ENCODE data around the gene HINFP. TPM values are rescaled to one million over a fixed set of nuclear protein-coding genes. Genes with fewer than 3 reads are reported as not detected.
A peak's percentile ranks its signal among the peaks of the same experiment; 100 is the strongest.

The HINFP gene
- total RNA-seq, 1 donor from 2014 or later: 38.5 TPM

DNA sequence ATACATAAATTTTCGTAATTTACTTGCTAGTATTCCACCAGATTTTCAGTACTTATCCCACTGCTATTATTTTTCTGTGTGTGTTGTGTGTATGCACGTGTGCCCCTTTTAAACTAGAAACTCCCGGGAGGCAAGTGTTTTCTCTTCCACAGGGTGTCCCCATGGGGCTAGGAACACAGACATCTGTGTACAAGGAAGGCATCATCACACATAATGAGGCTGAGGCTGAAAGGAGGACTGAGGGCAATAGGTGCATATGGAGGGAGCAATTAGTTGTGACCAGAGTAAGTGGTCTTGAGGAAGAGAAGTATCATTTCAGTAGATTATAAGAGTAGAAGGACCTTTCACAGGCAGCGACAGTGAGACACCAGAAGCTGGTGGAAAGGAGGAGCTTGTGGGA lies 17.6 kb upstream of the HINFP start:
- no peak for DNase-seq (ENCODE audit: low read depth, low spot score)
- peaks cover 51% of the 10 kb centered on the region for H3K4me1 Mint-ChIP-seq
- TF ChIP-seq, protein P1, sequence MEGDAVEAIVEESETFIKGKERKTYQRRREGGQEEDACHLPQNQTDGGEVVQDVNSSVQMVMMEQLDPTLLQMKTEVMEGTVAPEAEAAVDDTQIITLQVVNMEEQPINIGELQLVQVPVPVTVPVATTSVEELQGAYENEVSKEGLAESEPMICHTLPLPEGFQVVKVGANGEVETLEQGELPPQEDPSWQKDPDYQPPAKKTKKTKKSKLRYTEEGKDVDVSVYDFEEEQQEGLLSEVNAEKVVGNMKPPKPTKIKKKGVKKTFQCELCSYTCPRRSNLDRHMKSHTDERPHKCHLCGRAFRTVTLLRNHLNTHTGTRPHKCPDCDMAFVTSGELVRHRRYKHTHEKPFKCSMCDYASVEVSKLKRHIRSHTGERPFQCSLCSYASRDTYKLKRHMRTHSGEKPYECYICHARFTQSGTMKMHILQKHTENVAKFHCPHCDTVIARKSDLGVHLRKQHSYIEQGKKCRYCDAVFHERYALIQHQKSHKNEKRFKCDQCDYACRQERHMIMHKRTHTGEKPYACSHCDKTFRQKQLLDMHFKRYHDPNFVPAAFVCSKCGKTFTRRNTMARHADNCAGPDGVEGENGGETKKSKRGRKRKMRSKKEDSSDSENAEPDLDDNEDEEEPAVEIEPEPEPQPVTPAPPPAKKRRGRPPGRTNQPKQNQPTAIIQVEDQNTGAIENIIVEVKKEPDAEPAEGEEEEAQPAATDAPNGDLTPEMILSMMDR (conservative IDR thresholded peaks at IDR 0.05): no peak
- no peaks in the 10 kb centered on the region for H3K9me3 Mint-ChIP-seq
- no peaks in the 10 kb centered on the region for H3K36me3 Mint-ChIP-seq (ENCODE audit: low read depth)
- peak overlapping the region; percentile 90 for H3K4me3 Mint-ChIP-seq
- H3K27ac Mint-ChIP-seq (ENCODE audit: unreplicated experiment): peak overlapping the region; percentile 81
- no peaks in the 10 kb centered on the region for H3K27me3 Mint-ChIP-seq (ENCODE audit: low read depth)

DNA sequence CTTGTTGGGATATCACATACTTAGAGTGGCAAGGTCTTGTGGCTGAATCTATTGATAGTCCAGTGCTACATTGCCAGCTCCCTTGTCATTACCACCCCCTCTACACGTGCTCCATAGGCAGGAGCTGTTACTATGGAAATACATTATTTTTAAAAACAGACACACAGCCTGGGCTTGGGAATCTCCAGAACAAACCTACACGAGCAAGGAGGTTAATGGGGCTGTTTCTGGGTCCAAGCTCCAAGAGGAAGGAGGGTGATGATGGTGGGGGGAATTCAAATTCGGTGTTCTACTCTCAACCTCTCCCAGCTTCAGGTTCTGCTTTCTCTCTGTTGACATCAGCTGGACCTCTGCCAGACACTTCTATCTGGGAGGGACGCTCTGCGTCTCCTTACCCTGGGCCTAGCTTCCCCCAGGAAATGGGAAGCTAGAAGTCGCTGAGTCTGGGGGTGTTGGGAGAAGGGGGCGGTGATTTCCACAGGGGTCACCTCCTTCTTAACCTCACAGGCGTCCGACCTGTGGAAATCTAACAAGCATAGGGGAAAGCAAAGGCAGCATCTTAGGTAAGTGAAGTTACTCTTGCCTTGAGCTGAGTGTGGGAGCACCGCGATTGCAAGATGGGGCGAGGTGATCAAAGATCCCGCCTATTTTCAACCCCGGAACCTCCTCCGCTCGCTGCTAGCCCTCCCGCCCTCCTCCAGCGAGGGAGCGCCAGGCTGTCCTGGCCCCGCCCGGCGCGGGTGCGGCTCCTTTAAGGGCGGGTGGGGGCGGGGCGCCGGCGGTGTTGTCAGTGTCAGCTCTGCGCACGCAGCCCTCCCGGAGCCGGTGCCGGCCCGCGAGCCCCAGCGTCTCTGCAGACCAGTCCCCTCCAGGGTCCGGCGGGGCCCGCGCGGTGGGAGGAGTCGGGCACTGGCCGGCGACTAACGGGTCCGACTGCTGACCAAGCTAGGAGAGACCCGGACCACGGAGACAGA lies 14.5 kb upstream of the HINFP start, which contains the start of gene C2CD2L:
TSS of gene C2CD2L (plus strand) at position 781 of the 974 bp plus-strand sequence. CDS start 398 bp downstream, outside the sequence.
- peak within 1 kb of the TSS; percentile 62 for H3K27ac Mint-ChIP-seq (ENCODE audit: unreplicated experiment)

DNA sequence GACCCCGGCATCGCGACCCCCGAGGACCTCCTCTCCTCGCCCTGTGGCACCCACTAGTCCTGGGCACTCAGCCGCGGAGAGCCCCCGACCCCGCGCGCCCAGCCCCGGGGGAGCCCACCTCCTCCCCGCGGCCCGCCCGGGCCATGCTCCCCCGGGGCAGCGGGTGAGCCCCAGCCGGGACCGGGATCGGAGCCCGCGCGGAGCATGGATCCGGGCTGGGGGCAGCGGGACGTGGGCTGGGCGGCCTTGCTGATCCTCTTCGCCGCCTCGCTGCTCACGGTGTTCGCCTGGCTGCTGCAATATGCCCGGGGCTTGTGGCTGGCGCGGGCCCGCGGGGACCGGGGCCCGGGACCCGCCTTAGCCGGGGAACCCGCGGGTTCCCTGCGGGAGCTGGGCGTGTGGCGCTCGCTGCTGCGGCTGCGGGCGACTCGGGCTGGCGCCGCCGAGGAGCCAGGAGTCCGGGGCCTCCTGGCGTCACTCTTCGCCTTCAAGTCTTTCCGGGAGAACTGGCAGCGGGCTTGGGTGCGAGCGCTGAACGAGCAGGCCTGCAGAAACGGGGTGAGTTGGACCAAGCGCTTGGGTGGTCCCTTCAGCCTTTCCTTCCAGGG lies 13.7 kb upstream of the HINFP start:
- TF ChIP-seq, protein P1 (conservative IDR thresholded peaks at IDR 0.05): no peak
- H3K4me1 Mint-ChIP-seq: peaks cover 31% of the 10 kb centered on the region
- H3K27me3 Mint-ChIP-seq (ENCODE audit: low read depth): no peaks in the 10 kb centered on the region
- no peak overlapping the region for H3K27ac Mint-ChIP-seq (ENCODE audit: unreplicated experiment)
- no peaks in the 10 kb centered on the region for H3K36me3 Mint-ChIP-seq (ENCODE audit: low read depth)
- no peak for DNase-seq (ENCODE audit: low read depth, low spot score)
- no peaks in the 10 kb centered on the region for H3K9me3 Mint-ChIP-seq
- peak overlapping the region; percentile 90 for H3K4me3 Mint-ChIP-seq

More for the DNA sequence above, 14.5 kb upstream of the HINFP start, which contains the start of gene C2CD2L:
- TF ChIP-seq, protein P1 (conservative IDR thresholded peaks at IDR 0.05): no peak
- peak; percentile 71 for DNase-seq (ENCODE audit: low read depth, low spot score)
- H3K9me3 Mint-ChIP-seq: no peaks in the 10 kb centered on the region
- peaks cover 38% of the 10 kb centered on the region for H3K4me1 Mint-ChIP-seq
- H3K27me3 Mint-ChIP-seq (ENCODE audit: low read depth): no peaks in the 10 kb centered on the region
- H3K36me3 Mint-ChIP-seq (ENCODE audit: low read depth): no peaks in the 10 kb centered on the region
- H3K4me3 Mint-ChIP-seq: peak within 1 kb of the TSS; percentile 90

DNA sequence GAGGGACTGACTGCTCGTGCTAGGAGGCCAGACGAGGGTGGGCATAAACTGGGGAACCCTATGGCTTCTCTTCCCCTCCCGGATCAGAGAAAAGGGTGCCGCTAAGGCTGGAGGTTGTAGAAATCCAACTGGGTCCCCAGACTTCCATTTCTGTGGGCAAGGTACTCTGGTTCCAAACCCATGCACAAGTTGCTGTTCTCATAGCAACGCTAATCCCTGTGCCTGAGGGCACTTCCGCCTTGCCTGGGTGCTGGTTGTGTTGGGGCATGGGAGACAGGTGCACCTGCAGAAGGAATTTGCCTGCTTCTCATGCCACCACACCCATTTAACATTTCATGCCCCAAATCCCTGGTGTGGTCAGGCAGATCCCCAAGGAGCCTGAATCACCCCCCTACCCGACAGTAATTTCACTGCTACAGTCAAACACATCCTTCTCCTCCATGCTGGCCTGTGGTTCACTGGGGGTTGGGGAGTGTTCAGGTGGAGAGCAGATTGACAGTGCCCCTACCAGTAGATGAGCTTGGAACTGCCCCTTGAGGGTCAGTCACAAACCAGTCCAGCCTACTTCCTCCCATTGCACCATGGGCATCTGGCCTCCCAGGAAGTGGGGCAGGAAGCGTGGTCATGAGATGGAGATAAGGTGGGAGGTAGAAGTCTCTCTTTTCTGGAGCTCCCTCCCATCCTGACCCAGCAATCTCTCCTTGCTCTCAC lies 13.1 kb upstream of the HINFP start:
- Mint-ChIP-seq H3K9me3 (no peaks in the 10 kb centered on the region), H3K27me3 (ENCODE audit: low read depth) (no peaks in the 10 kb centered on the region), H3K36me3 (ENCODE audit: low read depth) (no peaks in the 10 kb centered on the region), H3K4me3 (peak overlapping the region; percentile 86), H3K4me1 (peaks cover 31% of the 10 kb centered on the region), H3K27ac (ENCODE audit: unreplicated experiment) (peak overlapping the region; percentile 62)
- no peak for DNase-seq (ENCODE audit: low read depth, low spot score)
- TF ChIP-seq, protein P1 (conservative IDR thresholded peaks at IDR 0.05): no peak

DNA sequence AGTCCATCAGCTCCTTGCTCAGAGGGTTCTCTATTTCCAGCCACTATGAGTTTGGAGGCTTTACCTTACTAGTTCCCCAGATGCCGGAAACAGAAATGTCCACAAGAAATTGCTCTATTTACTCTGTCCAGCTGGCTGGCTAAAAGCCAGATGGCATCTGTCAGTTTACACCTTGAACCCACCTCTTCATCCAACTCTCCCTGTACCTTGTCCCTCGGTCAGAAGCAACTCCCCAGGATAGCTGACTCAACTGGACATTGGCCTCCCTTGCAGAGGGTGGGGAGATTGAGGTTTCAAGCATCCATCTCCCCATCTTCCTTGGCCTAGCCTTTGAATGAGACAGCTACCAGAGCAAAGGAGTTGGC lies 12.5 kb upstream of the HINFP start:
- Mint-ChIP-seq H3K4me1 (peaks cover 28% of the 10 kb centered on the region), H3K9me3 (no peaks in the 10 kb centered on the region)

More for the DNA sequence above, 12.5 kb upstream of the HINFP start:
- H3K27me3 Mint-ChIP-seq (ENCODE audit: low read depth): no peaks in the 10 kb centered on the region
- no peaks in the 10 kb centered on the region for H3K36me3 Mint-ChIP-seq (ENCODE audit: low read depth)
- H3K27ac Mint-ChIP-seq (ENCODE audit: unreplicated experiment): no peak overlapping the region
- TF ChIP-seq, protein P1 (conservative IDR thresholded peaks at IDR 0.05): no peak
- peak overlapping the region; percentile 86 for H3K4me3 Mint-ChIP-seq
- no peak for DNase-seq (ENCODE audit: low read depth, low spot score)

All from neural crest cell (in vitro differentiated cells).